ENCODE measurements around the gene ITGB2.

GRCh38 chr21:44919913-44920693 lies 596 bp downstream of the ITGB2 start:
- TF ChIP-seq CTCF (IDR thresholded peaks at IDR 0.05; ENCODE audit: low read depth, low read length, poor library complexity, severe bottlenecking), result no peak
- no peak for TF ChIP-seq EZH2phosphoT487 (IDR thresholded peaks at IDR 0.05; ENCODE audit: borderline replicate concordance, low read length)

Measured in DOHH2 (cell line).